ENCODE results near the gene ZC3H13. TPM values are rescaled to one million over a fixed set of nuclear protein-coding genes. Genes with fewer than 3 reads are reported as not detected.

ZC3H13 gene
- polyA plus RNA-seq, 1 donor from 2014 or later = 19.5 TPM

GRCh38 chr13:46097663-46098062 lies 45.1 kb upstream of the ZC3H13 start:
- no peaks in the 10 kb centered on the region for H3K27me3 ChIP-seq (ENCODE audit: insufficient read depth, low read depth, low read length)
- TF ChIP-seq MXI1 (conservative IDR thresholded peaks at IDR 0.05; ENCODE audit: poor library complexity, severe bottlenecking) = no peak
- no peak for TF ChIP-seq RAD21 (conservative IDR thresholded peaks at IDR 0.05)
- TF ChIP-seq POLR2AphosphoS5 (IDR thresholded peaks at IDR 0.05) = no peak
- TF ChIP-seq EZH2 (IDR thresholded peaks at IDR 0.05; ENCODE audit: borderline replicate concordance, insufficient read depth, low read length, poor library complexity, severe bottlenecking) = no peak
- TF ChIP-seq EP300 (conservative IDR thresholded peaks at IDR 0.05; ENCODE audit: poor library complexity, severe bottlenecking) = no peak
- TF ChIP-seq SMC3 (conservative IDR thresholded peaks at IDR 0.05; ENCODE audit: poor library complexity) = no peak
- TF ChIP-seq TAF1 (IDR thresholded peaks at IDR 0.05; ENCODE audit: low read depth) = no peak
- no peak for TF ChIP-seq REST (IDR thresholded peaks at IDR 0.05; ENCODE audit: borderline replicate concordance)
- no peak for TF ChIP-seq CTCF (IDR thresholded peaks at IDR 0.05; ENCODE audit: poor library complexity, severe bottlenecking)
- no peaks in the 10 kb centered on the region for H3K9me2 ChIP-seq (ENCODE audit: insufficient read depth, low read length)
- no peaks in the 10 kb centered on the region for H3K9me3 ChIP-seq (ENCODE audit: low read length)
- no peaks in the 10 kb centered on the region for H3K79me2 ChIP-seq (replicated peaks; ENCODE audit: insufficient read depth, low read length)
- H3K4me3 ChIP-seq (ENCODE audit: low read length) = no peak overlapping the region
- H3K36me3 ChIP-seq (ENCODE audit: insufficient read depth, low read length) = no peaks in the 10 kb centered on the region
- no peaks in the 10 kb centered on the region for H4K20me1 ChIP-seq (ENCODE audit: insufficient read depth)
- no peak overlapping the region for H3K9ac ChIP-seq (ENCODE audit: low read length)
- no peaks in the 10 kb centered on the region for H3F3A ChIP-seq (ENCODE audit: insufficient read depth, low read length, poor library complexity, severe bottlenecking)
- H3K4me2 ChIP-seq (ENCODE audit: low read length) = no peak overlapping the region
- H2AFZ ChIP-seq (ENCODE audit: low read depth, low read length) = no peak overlapping the region
- no peak overlapping the region for H3K27ac ChIP-seq (ENCODE audit: low read length)

GRCh38 chr13:46097015-46097414 lies 44.5 kb upstream of the ZC3H13 start:
- no peaks in the 10 kb centered on the region for H4K20me1 ChIP-seq (ENCODE audit: insufficient read depth)
- no peak overlapping the region for H3K4me2 ChIP-seq (ENCODE audit: low read length)
- no peak overlapping the region for H3K27ac ChIP-seq (ENCODE audit: low read length)
- H3K9me2 ChIP-seq (ENCODE audit: insufficient read depth, low read length) = no peaks in the 10 kb centered on the region
- no peak overlapping the region for H3K9ac ChIP-seq (ENCODE audit: low read length)
- H3K4me3 ChIP-seq (ENCODE audit: low read length) = no peak overlapping the region
- no peak for TF ChIP-seq REST (IDR thresholded peaks at IDR 0.05; ENCODE audit: borderline replicate concordance)
- no peak for TF ChIP-seq CTCF (IDR thresholded peaks at IDR 0.05; ENCODE audit: poor library complexity, severe bottlenecking)
- TF ChIP-seq POLR2AphosphoS5 (IDR thresholded peaks at IDR 0.05) = no peak
- TF ChIP-seq EP300 (conservative IDR thresholded peaks at IDR 0.05; ENCODE audit: poor library complexity, severe bottlenecking) = no peak
- TF ChIP-seq MXI1 (conservative IDR thresholded peaks at IDR 0.05; ENCODE audit: poor library complexity, severe bottlenecking) = no peak
- H3K79me2 ChIP-seq (replicated peaks; ENCODE audit: insufficient read depth, low read length) = no peaks in the 10 kb centered on the region
- no peaks in the 10 kb centered on the region for H3K27me3 ChIP-seq (ENCODE audit: insufficient read depth, low read depth, low read length)
- no peaks in the 10 kb centered on the region for H3K9me3 ChIP-seq (ENCODE audit: low read length)
- no peaks in the 10 kb centered on the region for H3F3A ChIP-seq (ENCODE audit: insufficient read depth, low read length, poor library complexity, severe bottlenecking)
- H3K36me3 ChIP-seq (ENCODE audit: insufficient read depth, low read length) = no peaks in the 10 kb centered on the region
- no peak overlapping the region for H2AFZ ChIP-seq (ENCODE audit: low read depth, low read length)
